OCI-LY1 (cell line): Measurements from ENCODE around the gene SNAPC4.

Experiments used
- H2AFZ ChIP-seq: fragments of 200-600 bp; sonication (generic), shearing (Covaris generic); 2 replicates; pipeline ENCODE4 v1.6.0; 2014; ENCODE audit warnings: antibody characterized with exemption, mild to moderate bottlenecking, low read length
- H3F3A ChIP-seq: fragments of 200-600 bp; sonication (generic), shearing (Covaris generic); 2 replicates; pipeline ENCODE4 v1.6.0; 2014; ENCODE audit warnings: mild to moderate bottlenecking, antibody characterized with exemption, low read length, moderate library complexity; ENCODE audit not compliant: insufficient read depth
- H3K27ac ChIP-seq: fragments of 200-600 bp; sonication (generic); 2 replicates; pipeline ENCODE4 v1.5.1; 2014; ENCODE audit warnings: low read length, mixed run types, mild to moderate bottlenecking, low read depth; ENCODE audit not compliant: poor library complexity, severe bottlenecking
- H3K27me3 ChIP-seq: fragments of 200-600 bp; sonication (generic); 2 replicates; pipeline ENCODE4 v1.6.0; 2014; ENCODE audit warnings: antibody characterized with exemption, mild to moderate bottlenecking, low read length, moderate library complexity; ENCODE audit not compliant: insufficient read depth
- H3K36me3 ChIP-seq: fragments of 200-600 bp; sonication (generic); 2 replicates; pipeline ENCODE4 v1.6.1; 2014; ENCODE audit warnings: mild to moderate bottlenecking, antibody characterized with exemption, low read length, moderate library complexity, mixed read lengths; ENCODE audit not compliant: insufficient read depth
- H3K4me1 ChIP-seq: fragments of 200-600 bp; sonication (generic); 2 replicates; pipeline ENCODE4 v1.5.1; 2014; ENCODE audit warnings: mild to moderate bottlenecking, low read length, moderate library complexity; ENCODE audit not compliant: insufficient read depth, severe bottlenecking
- H3K4me2 ChIP-seq: fragments of 200-600 bp; sonication (generic), shearing (Covaris generic); 2 replicates; pipeline ENCODE4 v1.6.1; 2014; ENCODE audit warnings: low read length
- H3K4me3 ChIP-seq: fragments of 200-600 bp; sonication (generic); 2 replicates; pipeline ENCODE4 v1.5.1; 2014; ENCODE audit warnings: low read length, low read depth, mild to moderate bottlenecking, mixed read lengths; ENCODE audit not compliant: poor library complexity, severe bottlenecking
- H3K79me2 ChIP-seq: fragments of 200-600 bp; shearing (Covaris generic); 2 replicates; pipeline ENCODE4 v1.6.1; 2016; ENCODE audit warnings: mixed run types, low read length, mixed read lengths; ENCODE audit not compliant: insufficient read depth
- H3K9ac ChIP-seq: fragments of 200-600 bp; sonication (generic), shearing (Covaris generic); 2 replicates; pipeline ENCODE4 v1.6.1; 2014; ENCODE audit warnings: mild to moderate bottlenecking, low read length, mixed read lengths
- H3K9me2 ChIP-seq: fragments of 200-600 bp; sonication (generic), shearing (Covaris generic); 2 replicates; pipeline ENCODE4 v1.6.1; 2014; ENCODE audit warnings: low read depth, mild to moderate bottlenecking, low read length, mixed read lengths
- H3K9me3 ChIP-seq: fragments of 200-600 bp; shearing (Covaris generic); 2 replicates; pipeline ENCODE4 v1.6.1; 2014; ENCODE audit warnings: low read length, mixed read lengths
- H4K20me1 ChIP-seq: fragments of 200-600 bp; sonication (generic), shearing (Covaris generic); 2 replicates; pipeline ENCODE4 v1.6.0; 2016; ENCODE audit warnings: mild to moderate bottlenecking, low read length; ENCODE audit not compliant: insufficient read depth
- CTCF ChIP-seq: fragments of 200-600 bp; sonication (generic), shearing (Covaris generic); IDR thresholded peaks from 2 replicates; pipeline ENCODE4 v1.5.1; 2017; ENCODE audit warnings: mild to moderate bottlenecking, antibody characterized with exemption, low read length, moderate library complexity, mixed read lengths
- EZH2 ChIP-seq: fragments of 200-600 bp; sonication (generic), shearing (Covaris generic); IDR thresholded peaks from 2 replicates; pipeline ENCODE4 v1.8.0; 2017; ENCODE audit warnings: borderline replicate concordance, mixed run types, mild to moderate bottlenecking, antibody characterized with exemption, low read length, moderate library complexity, mixed read lengths

SNAPC4 gene

GRCh38 chr9:136398286-136398685 lies 1.7 kb downstream of the SNAPC4 start:
- Histone ChIP-seq H3K9me2 (no peaks in the 10 kb centered on the region), H3K4me3 (peak overlapping the region; percentile 99), H3K9ac (peak overlapping the region; percentile 96; the same call in 1 of the 2 replicates), H3F3A (no peaks in the 10 kb centered on the region), H3K27me3 (no peaks in the 10 kb centered on the region), H3K27ac (no peak overlapping the region), H4K20me1 (no peaks in the 10 kb centered on the region), H2AFZ (no peak overlapping the region), H3K36me3 (peaks cover 67% of the 10 kb centered on the region), H3K79me2 (peaks cover 18% of the 10 kb centered on the region), H3K4me2 (peak overlapping the region; percentile 99), H3K9me3 (no peaks in the 10 kb centered on the region), H3K4me1 (peaks cover 20% of the 10 kb centered on the region)
- TF ChIP-seq CTCF (no peak), EZH2 (no peak)

- H3K36me3 ChIP-seq, result peaks cover 72% of the 10 kb centered on the region
These were observed 2.3 kb downstream of the SNAPC4 start for GRCh38 chr9:136397643-136398042.

GRCh38 chr9:136396219-136396515 lies 3.8 kb downstream of the SNAPC4 start:
- H3F3A ChIP-seq, result no peaks in the 10 kb centered on the region
- TF ChIP-seq EZH2 (no peak), CTCF (no peak)
- peaks cover 72% of the 10 kb centered on the region for H3K36me3 ChIP-seq
- H3K9ac ChIP-seq, result no peak overlapping the region
- no peak overlapping the region for H3K4me2 ChIP-seq
- H3K4me1 ChIP-seq, result peaks cover 20% of the 10 kb centered on the region
- H3K79me2 ChIP-seq, result peaks cover 18% of the 10 kb centered on the region
- H3K9me3 ChIP-seq, result no peaks in the 10 kb centered on the region
- H2AFZ ChIP-seq, result no peak overlapping the region
- no peaks in the 10 kb centered on the region for H3K9me2 ChIP-seq
- no peaks in the 10 kb centered on the region for H3K27me3 ChIP-seq
- H4K20me1 ChIP-seq, result no peaks in the 10 kb centered on the region
- H3K4me3 ChIP-seq, result no peak overlapping the region
- no peak overlapping the region for H3K27ac ChIP-seq

More at GRCh38 chr9:136397643-136398042, 2.3 kb downstream of the SNAPC4 start:
- Histone ChIP-seq H2AFZ (no peak overlapping the region), H3K9me2 (no peaks in the 10 kb centered on the region), H3F3A (no peaks in the 10 kb centered on the region), H3K79me2 (peaks cover 18% of the 10 kb centered on the region), H3K9me3 (no peaks in the 10 kb centered on the region), H3K4me2 (no peak overlapping the region), H4K20me1 (no peaks in the 10 kb centered on the region), H3K9ac (no peak overlapping the region), H3K27me3 (no peaks in the 10 kb centered on the region), H3K4me3 (no peak overlapping the region), H3K27ac (no peak overlapping the region), H3K4me1 (peaks cover 20% of the 10 kb centered on the region)
- TF ChIP-seq EZH2 (no peak), CTCF (no peak)
